Measurements from ENCODE around the gene NINL. TPM values are rescaled to one million over a fixed set of nuclear protein-coding genes. Genes with fewer than 3 reads are reported as not detected.

The NINL gene
- total and polyA plus RNA-seq, 2 of the 8 experiments (the other 6 are each of a cell fraction or from before 2014, with no cell fraction given), result 15.3 to 30.0 TPM

DNA sequence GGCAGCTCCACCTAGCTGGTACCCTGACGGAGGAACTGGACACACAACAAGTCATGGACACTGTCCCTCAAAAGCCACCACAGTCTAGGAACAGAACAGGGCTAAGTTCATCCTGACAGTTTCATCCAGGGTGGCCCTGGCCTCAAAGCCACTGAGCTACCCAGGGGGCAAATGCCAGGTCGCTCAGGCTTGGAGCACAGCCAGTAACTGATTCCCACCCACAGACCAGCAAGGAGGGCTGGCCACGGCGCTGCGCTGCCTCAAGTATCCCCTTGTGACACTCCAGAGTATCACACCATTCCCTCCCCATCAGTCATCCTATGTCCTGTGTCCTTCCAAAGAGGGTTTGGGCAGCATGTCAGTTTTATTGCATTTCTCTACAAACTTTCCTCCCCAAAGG lies 105.7 kb downstream of the NINL start:
- FAIRE-seq (no peak), DNase-seq (ENCODE audit: low read depth in 1 of 2, low spot score in 2 of 2) (no peak)
- no peak overlapping the region for H3K4me2 ChIP-seq (ENCODE audit: insufficient read depth in 1 of 2, low read depth in 2 of 2, low read length in 2 of 2)
- no peak overlapping the region for H3K56ac ChIP-seq (replicated peaks; ENCODE audit: insufficient read length, low read depth, low read length)
- H3K23me2 ChIP-seq (ENCODE audit: low read depth, low read length), result no peaks in the 10 kb centered on the region
- no peak overlapping the region for H2BK20ac ChIP-seq (ENCODE audit: low read length)
- TF ChIP-seq RXRA (IDR thresholded peaks at IDR 0.05; ENCODE audit: insufficient read depth, low read depth, low read length), result no peak
- no peak for TF ChIP-seq ATF3 (IDR thresholded peaks at IDR 0.05; ENCODE audit: insufficient read depth, low read depth, low read length)
- TF ChIP-seq CTBP2 (IDR thresholded peaks at IDR 0.05; ENCODE audit: borderline replicate concordance, insufficient read depth, insufficient read length, low read length), result no peak
- no peak for TF ChIP-seq USF2 (IDR thresholded peaks at IDR 0.05; ENCODE audit: low read length)
- TF ChIP-seq SP4 (IDR thresholded peaks at IDR 0.05; ENCODE audit: low read length), result no peak
- TF ChIP-seq JUND (IDR thresholded peaks at IDR 0.05; ENCODE audit: low read length), result no peak
- TF ChIP-seq SIN3A (conservative IDR thresholded peaks at IDR 0.05 in 1 of 2, IDR thresholded peaks at IDR 0.05 in 1 of 2; ENCODE audit: low read depth in 1 of 2, low read length in 2 of 2), result no peak
- no peak for TF ChIP-seq RAD21 (IDR thresholded peaks at IDR 0.05 in 1 of 2, conservative IDR thresholded peaks at IDR 0.05 in 1 of 2; ENCODE audit: low read depth in 2 of 2, low read length in 2 of 2)
- no peaks in the 10 kb centered on the region for H3K27me3 ChIP-seq (replicated peaks in 1 of 4; ENCODE audit: control insufficient read depth in 3 of 4, extremely low read depth in 1 of 4, insufficient read depth in 3 of 4, low read length in 3 of 4)
- H4K8ac ChIP-seq (ENCODE audit: extremely low read depth, insufficient read depth, low read length), result no peak overlapping the region
- no peaks in the 10 kb centered on the region for H3K79me2 ChIP-seq (ENCODE audit: control insufficient read depth in 1 of 2, insufficient read depth in 2 of 2, low read length in 2 of 2)
- H3K79me1 ChIP-seq (ENCODE audit: low read depth, low read length), result no peaks in the 10 kb centered on the region
- H3K14ac ChIP-seq (ENCODE audit: insufficient read length), result no peak overlapping the region
- no peak overlapping the region for H2AK5ac ChIP-seq (ENCODE audit: low read depth, low read length)
- no peaks in the 10 kb centered on the region for H3K4me1 ChIP-seq (replicated peaks in 1 of 4; ENCODE audit: control insufficient read depth in 3 of 4, insufficient read depth in 4 of 4, low read length in 3 of 4)
- H3K18ac ChIP-seq (ENCODE audit: extremely low read depth, low read length), result no peak overlapping the region
- no peak overlapping the region for H3K4ac ChIP-seq (replicated peaks; ENCODE audit: insufficient read length, low read depth, low read length)
- H3K36me3 ChIP-seq (ENCODE audit: control insufficient read depth in 2 of 4, insufficient read depth in 4 of 4, low read length in 3 of 4), result peaks cover 0 to 29% (median 15%) of the 10 kb centered on the region in 4 experiments; a peak in 7 of 8 replicates
- no peaks in the 10 kb centered on the region for H3K9me3 ChIP-seq (ENCODE audit: insufficient read depth in 2 of 2, low read depth in 1 of 2, low read length in 1 of 2)
- no peak overlapping the region for H2BK120ac ChIP-seq (replicated peaks; ENCODE audit: low read depth, low read length)
- WGBS, 2 experiments (ENCODE audit: extremely low coverage in 1 of 2, insufficient coverage in 1 of 2, insufficient read length in 1 of 2, insufficient replicate concordance in 2 of 2, low coverage in 1 of 2, low lambda C conversion rate in 2 of 2, missing lambda C conversion rate in 1 of 2), result 87% methylated on average over 5 of the region's 5 CpGs; no CpG with 5 or more reads in 1 of the 2 experiments
- H2BK15ac ChIP-seq (ENCODE audit: low read length), result no peak overlapping the region
- H4K20me1 ChIP-seq (replicated peaks in 1 of 2; ENCODE audit: control insufficient read depth in 1 of 2, insufficient read depth in 2 of 2, low read length in 2 of 2), result peaks cover 0 to 5% of the 10 kb centered on the region in 2 experiments
- no peak overlapping the region for H3K23ac ChIP-seq (ENCODE audit: insufficient read length)
- no peak overlapping the region for H2BK12ac ChIP-seq (ENCODE audit: low read depth, low read length)
- H2BK5ac ChIP-seq (ENCODE audit: low read depth, low read length), result no peak overlapping the region; the same call in 1 of the 2 replicates
- no peak overlapping the region for H3K9ac ChIP-seq (replicated peaks in 1 of 4; ENCODE audit: extremely low read depth in 1 of 4, low read depth in 3 of 4, low read length in 3 of 4)
- no peak overlapping the region for H4K91ac ChIP-seq (replicated peaks; ENCODE audit: insufficient read length, low read length)
- H3K27ac ChIP-seq (ENCODE audit: low read depth, low read length), result no peak overlapping the region
- no peak overlapping the region for H4K5ac ChIP-seq (ENCODE audit: insufficient read length, low read depth, low read length)
- CTCF ChIA-PET (ENCODE audit: partially characterized antibody), result interaction anchor here (1.1 to 5.0 kb wide), 2 partner anchors 10 kb away, joined by 3 to 25 read pairs; no protein-coding TSS in a partner anchor
- no peak overlapping the region for H2AFZ ChIP-seq (ENCODE audit: low read length)
- no peak overlapping the region for H3K4me3 ChIP-seq (ENCODE audit: extremely low read depth in 1 of 4, insufficient read depth in 2 of 4, low read depth in 3 of 4, low read length in 4 of 4)
- POLR2A ChIA-PET (ENCODE audit: partially characterized antibody), result interaction anchor here (0.9 to 2.2 kb wide), 2 partner anchors 9 to 24 kb away, joined by 3 to 8 read pairs; no protein-coding TSS in a partner anchor
